Endodermal cell (in vitro differentiated cells): Measurements from ENCODE around the gene PARD3B. TPM values are rescaled to one million over a fixed set of nuclear protein-coding genes. Genes with fewer than 3 reads are reported as not detected.

Experiments
- DNase-seq: peaks from one replicate; pipeline ENCODE4 v3.0.0-alpha.2; 2017
- H3K27ac ChIP-seq: 2 replicates; pipeline ENCODE4 v1.5.1; 2013; ENCODE audit warnings: mild to moderate bottlenecking, low read depth, low read length, moderate library complexity
- H3K27me3 ChIP-seq: 2 replicates; pipeline ENCODE4 v1.6.1; 2013; ENCODE audit warnings: mild to moderate bottlenecking, low read length, moderate library complexity; ENCODE audit not compliant: insufficient read depth, control insufficient read depth, poor library complexity, severe bottlenecking
- H3K36me3 ChIP-seq: 2 replicates; pipeline ENCODE4 v1.7.0; 2013; ENCODE audit warnings: mild to moderate bottlenecking, low read length, moderate library complexity; ENCODE audit not compliant: control insufficient read depth, insufficient read depth
- H3K4me1 ChIP-seq: one replicate; pipeline ENCODE4 v1.7.0; 2013; ENCODE audit warnings: low read length; ENCODE audit not compliant: control insufficient read depth, insufficient read depth
- H3K4me3 ChIP-seq: 2 replicates; pipeline ENCODE4 v1.5.1; 2013; ENCODE audit warnings: mild to moderate bottlenecking, low read length, moderate library complexity
- H3K9ac ChIP-seq: 2 replicates; pipeline ENCODE4 v1.6.1; 2013; ENCODE audit warnings: mild to moderate bottlenecking, low read length, moderate library complexity; ENCODE audit not compliant: poor library complexity, severe bottlenecking; ENCODE audit errors: extremely low read depth
- H3K9me3 ChIP-seq: 2 replicates; pipeline ENCODE4 v1.6.1; 2013; ENCODE audit warnings: mild to moderate bottlenecking, low read length, moderate library complexity; ENCODE audit not compliant: control insufficient read depth
- H3K27ac Mint-ChIP-seq: 2 replicates; pipeline ENCODE4 v1.8.0; 2020; ENCODE audit warnings: mixed read lengths
- H3K27me3 Mint-ChIP-seq: 2 replicates; pipeline ENCODE4 v1.8.0; 2021; ENCODE audit warnings: mild to moderate bottlenecking, mixed read lengths; ENCODE audit not compliant: insufficient read depth
- H3K36me3 Mint-ChIP-seq: 2 replicates; pipeline ENCODE4 v1.8.0; 2020; ENCODE audit warnings: low read depth, mixed read lengths
- H3K4me1 Mint-ChIP-seq: 2 replicates; pipeline ENCODE4 v1.8.0; 2020; ENCODE audit warnings: mixed read lengths
- H3K4me3 Mint-ChIP-seq: 2 replicates; pipeline ENCODE4 v1.8.0; 2020; ENCODE audit warnings: mild to moderate bottlenecking, moderate library complexity, mixed read lengths
- H3K9me3 Mint-ChIP-seq: 2 replicates; pipeline ENCODE4 v1.8.0; 2020; ENCODE audit warnings: mild to moderate bottlenecking, mixed read lengths
- WGBS, 2 experiments: methylation state at CpG; one replicate each; pipeline versions ENCODE4 v1.1.5 to v1.1.7; 2013; ENCODE audit warnings: missing lambda C conversion rate in 2 of 2, mixed read lengths in 1 of 2; ENCODE audit not compliant: insufficient coverage in 1 of 2, insufficient read length in 1 of 2; 5-methylcytosine and 5-hydroxymethylcytosine counted together
- total RNA-seq, 2 donors: library from RNA; stranded (reverse); fragmentation: NEBNext Ultra II Directional in 1 of 2; extraction: Animal tissue kit (Norgen Biotek cat#: 25700) in 1 of 2; gene quantifications; 2 replicates in 1 of 2; 3 replicates in 1 of 2; pipeline ENCODE4 v1.2.1, GENCODE V29; 2021
- TF ChIP-seq, protein P1 (sequence below): fragments of 200-600 bp; sonication (generic); conservative IDR thresholded peaks from 2 replicates; pipeline ENCODE4 v1.5.0; 2021; ENCODE audit warnings: antibody characterized with exemption, mild to moderate bottlenecking

The PARD3B gene
- total RNA-seq, 2 donors from 2014 or later, result 2.5 to 5.6 TPM

DNA sequence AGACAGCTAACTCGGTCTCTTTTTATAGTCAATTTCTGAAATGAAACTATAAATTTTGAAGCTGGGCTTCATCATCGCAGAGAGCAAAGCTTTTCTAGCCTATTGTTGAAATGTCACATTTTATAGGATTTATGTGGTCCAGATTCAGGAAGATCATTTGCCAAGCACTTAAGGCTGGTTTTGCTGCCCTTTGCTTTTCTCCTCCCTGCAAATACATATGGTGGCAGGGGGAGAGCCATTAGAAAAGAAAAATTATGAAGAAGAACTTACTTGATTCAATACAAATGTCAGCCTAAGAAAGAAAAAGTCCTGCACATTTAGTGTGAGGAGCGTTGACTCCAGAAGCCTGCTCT, 930.1 kb downstream of the PARD3B start:
- Histone ChIP-seq H3K27ac (no peak overlapping the region), H3K36me3 (no peaks in the 10 kb centered on the region), H3K9ac (no peak overlapping the region), H3K4me1 (no peaks in the 10 kb centered on the region), H3K9me3 (no peaks in the 10 kb centered on the region), H3K4me3 (no peak overlapping the region), H3K27me3 (no peaks in the 10 kb centered on the region)
- TF ChIP-seq, protein P1, sequence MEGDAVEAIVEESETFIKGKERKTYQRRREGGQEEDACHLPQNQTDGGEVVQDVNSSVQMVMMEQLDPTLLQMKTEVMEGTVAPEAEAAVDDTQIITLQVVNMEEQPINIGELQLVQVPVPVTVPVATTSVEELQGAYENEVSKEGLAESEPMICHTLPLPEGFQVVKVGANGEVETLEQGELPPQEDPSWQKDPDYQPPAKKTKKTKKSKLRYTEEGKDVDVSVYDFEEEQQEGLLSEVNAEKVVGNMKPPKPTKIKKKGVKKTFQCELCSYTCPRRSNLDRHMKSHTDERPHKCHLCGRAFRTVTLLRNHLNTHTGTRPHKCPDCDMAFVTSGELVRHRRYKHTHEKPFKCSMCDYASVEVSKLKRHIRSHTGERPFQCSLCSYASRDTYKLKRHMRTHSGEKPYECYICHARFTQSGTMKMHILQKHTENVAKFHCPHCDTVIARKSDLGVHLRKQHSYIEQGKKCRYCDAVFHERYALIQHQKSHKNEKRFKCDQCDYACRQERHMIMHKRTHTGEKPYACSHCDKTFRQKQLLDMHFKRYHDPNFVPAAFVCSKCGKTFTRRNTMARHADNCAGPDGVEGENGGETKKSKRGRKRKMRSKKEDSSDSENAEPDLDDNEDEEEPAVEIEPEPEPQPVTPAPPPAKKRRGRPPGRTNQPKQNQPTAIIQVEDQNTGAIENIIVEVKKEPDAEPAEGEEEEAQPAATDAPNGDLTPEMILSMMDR, result no peak
- Mint-ChIP-seq H3K36me3 (no peaks in the 10 kb centered on the region), H3K4me1 (no peaks in the 10 kb centered on the region), H3K27ac (no peak overlapping the region), H3K9me3 (no peaks in the 10 kb centered on the region), H3K27me3 (peaks cover 4% of the 10 kb centered on the region), H3K4me3 (no peak overlapping the region)
- 90 to 100% methylated on average over 3 of the region's 3 CpGs for WGBS, 2 experiments
- DNase-seq, result no peak

DNA sequence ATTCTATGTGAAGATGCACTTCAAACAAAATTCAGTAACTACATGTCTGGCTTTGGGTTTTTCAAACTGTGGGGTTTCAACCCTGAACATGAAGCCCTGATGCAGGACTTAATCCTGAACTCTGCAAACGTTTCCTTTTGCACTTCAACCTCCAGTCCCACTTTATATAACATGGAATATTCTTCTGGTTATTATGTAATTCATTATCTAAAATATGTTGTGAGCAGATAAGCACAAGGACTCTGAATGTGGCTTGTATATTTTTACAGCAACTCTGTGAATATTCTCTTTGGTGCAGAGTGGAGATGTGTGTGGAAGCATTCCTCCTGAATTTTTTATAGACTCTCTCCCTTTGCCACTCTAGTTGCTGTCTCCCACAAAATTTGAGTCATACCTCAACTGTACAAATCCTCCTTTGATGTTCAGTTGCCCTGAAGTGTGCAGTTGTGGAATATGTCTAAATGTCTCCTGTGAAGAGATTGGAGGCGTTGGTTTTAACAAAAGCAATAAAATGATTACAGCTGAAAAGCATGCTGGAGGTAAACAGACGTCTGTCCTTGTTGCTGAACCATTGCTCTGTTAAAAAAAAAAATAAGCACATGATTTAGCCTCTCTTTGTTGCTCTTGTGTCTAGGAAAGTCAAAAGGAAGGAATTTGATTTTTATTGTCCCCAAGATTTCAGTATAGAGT, 931.9 kb downstream of the PARD3B start:
- H3K9me3 ChIP-seq, result no peaks in the 10 kb centered on the region
- Mint-ChIP-seq H3K36me3 (no peaks in the 10 kb centered on the region), H3K4me1 (no peaks in the 10 kb centered on the region), H3K27ac (no peak overlapping the region), H3K9me3 (no peaks in the 10 kb centered on the region), H3K27me3 (peaks cover 2% of the 10 kb centered on the region), H3K4me3 (no peak overlapping the region)
- H3K9ac ChIP-seq, result no peak overlapping the region
- no peak for DNase-seq
- H3K4me1 ChIP-seq, result no peaks in the 10 kb centered on the region
- TF ChIP-seq, protein P1, result no peak
- no peaks in the 10 kb centered on the region for H3K36me3 ChIP-seq
- no peak overlapping the region for H3K27ac ChIP-seq
- 85 to 87% methylated on average over 2 to 3 of the region's 3 CpGs for WGBS, 2 experiments
- no peak overlapping the region for H3K4me3 ChIP-seq
- H3K27me3 ChIP-seq, result no peaks in the 10 kb centered on the region

DNA sequence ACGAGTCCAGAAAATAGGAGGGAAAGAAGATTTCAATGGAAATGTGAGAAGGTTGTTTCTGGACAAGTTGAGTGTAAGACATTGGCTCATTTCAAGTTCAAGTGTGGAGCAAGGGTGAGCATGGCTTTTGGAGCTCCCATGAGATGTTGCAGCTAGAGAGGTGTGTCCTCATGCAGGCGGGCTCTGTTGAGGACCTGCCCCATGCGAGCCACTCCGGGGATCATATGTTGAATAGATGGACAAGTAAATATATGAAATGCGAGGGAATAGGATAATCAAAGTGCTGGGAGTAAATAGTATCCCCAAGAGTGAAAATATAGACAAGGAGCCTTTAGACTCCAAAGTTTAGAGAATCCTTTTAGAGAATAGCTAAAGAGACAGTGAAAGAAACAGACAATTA, 936.6 kb downstream of the PARD3B start:
- Histone ChIP-seq H3K9me3 (no peaks in the 10 kb centered on the region), H3K4me1 (no peaks in the 10 kb centered on the region), H3K27me3 (no peaks in the 10 kb centered on the region), H3K36me3 (no peaks in the 10 kb centered on the region), H3K9ac (no peak overlapping the region), H3K4me3 (no peak overlapping the region), H3K27ac (no peak overlapping the region)
- peaks cover 7% of the 10 kb centered on the region for H3K4me1 Mint-ChIP-seq
- peaks cover 2% of the 10 kb centered on the region for H3K27me3 Mint-ChIP-seq
- no peak overlapping the region for H3K4me3 Mint-ChIP-seq
- no peak overlapping the region for H3K27ac Mint-ChIP-seq
- 78 to 84% methylated on average over 5 of the region's 5 CpGs for WGBS, 2 experiments
- no peak for DNase-seq
- TF ChIP-seq, protein P1, result no peak
- H3K36me3 Mint-ChIP-seq, result no peaks in the 10 kb centered on the region
- H3K9me3 Mint-ChIP-seq, result no peaks in the 10 kb centered on the region
